Stimulated activated CD4-positive, alpha-beta T cell treated with anti-CD3 and anti-CD28 coated beads, Interleukin-15, amount 100 ng/mL, for 48 hours (primary cell): ENCODE data around the gene BRD3OS.
A peak's percentile ranks its signal among the peaks of the same experiment; 100 is the strongest.

Experiments used
- DNase-seq, 2 donors: peaks; one replicate each; pipeline ENCODE4 v3.0.0-alpha.2; 2020; ENCODE audit warnings: low read depth in 2 of 2

The BRD3OS gene

DNA sequence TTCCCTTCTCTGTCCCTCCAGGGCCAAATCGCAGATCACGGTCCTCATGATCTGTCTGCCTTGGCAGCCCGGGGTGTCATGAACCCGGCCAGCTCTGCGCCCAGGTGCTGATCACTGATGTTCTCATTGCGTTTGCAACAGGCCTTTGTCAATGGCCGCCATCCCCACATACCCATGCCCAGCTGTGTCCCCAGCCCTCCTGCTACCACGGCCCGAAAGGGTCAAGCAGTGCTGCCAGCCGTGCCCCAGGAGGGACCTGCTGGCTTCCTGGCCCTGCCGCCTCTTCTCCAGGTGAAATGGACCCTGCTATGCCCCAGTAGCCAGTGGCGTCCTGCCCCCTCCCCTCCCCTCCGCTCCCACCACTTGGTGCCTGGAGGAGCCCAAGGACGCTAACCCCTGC is 20.4 kb upstream of the BRD3OS start:
- DNase-seq: no peak

DNA sequence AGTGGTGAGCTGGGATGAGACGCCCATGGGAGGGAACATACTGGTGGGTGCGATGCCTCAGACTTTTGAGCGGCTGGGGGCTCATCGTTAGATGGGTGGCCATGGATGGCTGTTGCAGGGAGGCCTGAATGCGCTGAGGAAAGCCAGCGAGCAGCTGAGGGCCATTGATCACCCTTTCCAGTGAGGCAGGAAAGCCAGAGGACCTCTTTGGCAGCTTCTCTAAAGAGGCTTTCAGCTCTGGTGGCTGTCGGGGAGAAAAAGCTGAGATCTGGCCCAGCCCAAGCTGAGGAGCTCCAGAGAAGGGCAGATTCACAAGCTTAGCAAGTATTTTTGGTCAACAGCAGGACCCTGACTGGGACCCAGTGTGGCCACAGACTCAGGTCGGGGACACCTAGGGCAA is 19.9 kb upstream of the BRD3OS start:
- DNase-seq: no peak

DNA sequence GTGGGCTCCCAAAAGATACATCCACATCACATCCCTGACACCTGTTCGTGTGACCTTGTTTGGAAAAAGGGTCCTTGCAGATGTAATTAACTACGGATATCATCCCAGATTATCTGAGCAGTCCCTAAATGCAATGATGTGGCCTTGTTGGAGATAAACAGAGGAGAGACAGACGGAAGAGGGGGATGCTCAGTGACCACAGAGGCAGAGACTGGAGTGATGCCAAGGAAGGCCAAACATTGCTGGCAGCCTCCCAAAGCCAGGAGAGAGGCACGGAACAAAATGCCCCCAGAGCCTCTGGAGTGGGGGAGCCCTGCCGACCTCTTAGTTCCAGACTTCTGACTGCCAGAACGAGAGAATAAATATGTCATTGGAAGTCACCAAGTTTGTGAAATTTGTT is 18.1 kb upstream of the BRD3OS start:
- DNase-seq: no peak

DNA sequence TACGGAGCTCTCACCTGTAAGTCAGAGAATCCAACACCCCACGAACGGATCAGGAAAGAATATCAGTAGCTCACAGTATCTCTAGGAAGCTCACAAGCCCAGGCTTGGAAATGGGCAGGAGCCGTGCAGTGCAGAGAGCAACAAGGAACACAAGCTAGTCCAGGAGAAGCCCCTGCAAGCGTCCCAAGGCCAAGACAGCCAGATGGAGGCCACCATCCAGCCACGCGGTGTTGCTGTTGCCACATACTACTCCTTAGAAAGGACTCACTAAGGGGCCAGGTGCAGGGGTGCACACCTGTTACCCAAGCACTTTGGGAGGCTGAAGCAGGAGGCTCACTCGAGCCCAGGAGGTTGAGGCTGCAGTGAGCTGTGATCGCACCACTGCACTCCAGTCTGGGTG is 17.7 kb upstream of the BRD3OS start:
- no peak for DNase-seq

DNA sequence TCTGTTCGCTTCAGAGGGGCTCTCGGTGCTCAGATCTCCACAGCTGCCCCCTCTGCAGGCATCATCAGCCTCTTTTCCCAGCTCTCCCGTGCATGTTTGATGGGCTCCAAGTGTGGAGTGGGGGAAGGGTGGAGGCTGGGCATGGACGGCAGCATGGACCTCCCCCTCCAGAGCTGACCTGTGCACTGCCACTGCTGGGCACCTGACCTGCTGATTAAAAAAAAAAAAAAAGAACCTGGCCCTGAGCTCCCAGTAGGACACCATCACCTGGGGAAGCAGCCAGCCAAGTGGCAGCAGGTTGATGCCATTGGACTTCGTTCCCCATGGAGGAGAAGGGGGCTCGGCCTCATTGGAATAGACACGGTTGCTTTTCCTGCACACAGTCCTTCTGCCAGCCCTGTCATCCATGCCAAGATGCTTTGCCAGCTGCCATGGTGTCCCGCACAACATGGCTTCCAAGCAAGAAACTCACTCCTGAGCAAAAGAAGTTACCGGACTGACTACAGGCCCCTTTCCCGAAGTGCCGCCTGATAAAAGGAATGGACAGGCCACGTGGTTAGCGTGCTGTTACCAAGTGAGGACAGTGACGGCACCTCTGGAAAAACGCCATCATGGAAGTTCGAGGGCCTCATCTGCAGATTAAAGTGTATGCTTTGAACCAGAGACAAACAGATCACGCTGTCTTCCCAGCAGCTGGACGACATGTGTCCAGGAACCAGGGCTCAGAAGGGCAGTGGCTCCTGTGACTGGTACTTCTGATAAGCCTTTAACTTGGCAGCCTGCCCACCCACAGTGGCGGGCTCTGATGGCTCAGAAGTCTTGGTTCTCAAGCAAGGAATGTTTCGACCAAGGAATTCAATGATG is 14.7 kb upstream of the BRD3OS start:
- no peak for DNase-seq

DNA sequence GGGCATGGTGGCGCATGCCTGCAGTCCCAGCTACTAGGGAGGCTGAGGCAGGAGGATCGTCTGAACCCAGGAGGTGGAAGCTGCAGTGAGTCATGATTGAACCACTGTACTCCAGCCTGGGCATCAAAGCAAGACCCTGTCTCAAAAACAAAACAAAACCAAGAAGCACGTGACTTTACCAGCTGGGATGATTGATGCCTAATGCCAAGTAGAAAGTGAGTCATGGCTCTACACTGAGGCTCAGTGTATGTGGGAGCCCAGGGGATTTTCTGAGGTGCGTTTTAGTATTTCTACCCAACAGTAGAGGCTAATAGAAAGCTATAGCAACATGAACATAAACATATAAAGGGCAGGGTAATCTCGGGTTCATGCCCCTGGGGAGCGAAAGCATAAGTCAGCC is 13.9 kb upstream of the BRD3OS start:
- no peak for DNase-seq

DNA sequence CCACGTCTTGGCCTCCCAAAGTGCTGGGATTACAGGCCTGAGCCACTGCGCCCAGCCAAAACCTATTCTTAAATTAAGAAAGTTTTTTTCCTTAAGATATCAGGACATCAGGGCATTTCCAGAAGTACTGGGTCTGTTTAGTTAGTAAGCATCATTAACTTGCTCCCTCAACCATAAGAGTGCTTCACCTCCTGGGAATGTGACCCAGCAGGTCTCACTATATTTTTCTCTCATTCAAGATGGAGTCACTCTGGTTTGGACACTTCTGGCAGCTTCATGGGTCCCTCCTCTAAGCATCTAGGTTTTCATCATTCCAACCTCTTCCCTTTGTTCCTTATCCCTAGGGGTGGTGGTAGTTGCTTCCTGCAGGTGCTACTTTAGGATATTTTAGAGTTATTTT is 10.3 kb upstream of the BRD3OS start:
- DNase-seq: no peak

DNA sequence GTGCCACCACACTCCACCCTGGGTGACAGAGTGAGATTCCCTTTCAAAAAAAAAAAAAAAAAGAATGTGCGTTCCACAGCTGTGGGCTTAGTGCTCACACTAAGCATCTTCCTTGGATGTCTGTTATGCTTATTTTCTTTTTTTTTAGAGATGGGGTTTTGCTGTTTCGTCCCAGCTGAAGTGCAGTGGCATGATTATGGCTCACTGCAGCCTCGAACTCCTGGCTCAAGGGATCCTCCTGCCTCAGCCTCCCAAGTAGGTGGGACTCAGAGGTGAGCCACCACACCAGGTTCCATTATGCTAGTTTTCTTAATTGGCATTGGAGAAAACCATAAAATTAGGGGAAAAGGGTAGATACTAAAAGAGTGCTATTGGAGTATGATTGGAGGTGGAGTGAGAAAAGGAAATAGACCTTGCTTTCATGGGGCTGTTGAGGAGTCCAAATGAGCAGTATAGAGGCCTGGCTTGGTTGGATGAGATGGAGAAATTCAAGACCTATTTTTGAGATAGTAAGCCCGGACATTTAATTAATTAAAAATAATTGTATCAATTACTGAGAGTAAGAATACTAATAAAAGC is 978 bp upstream of the BRD3OS start:
- DNase-seq: no peak

DNA sequence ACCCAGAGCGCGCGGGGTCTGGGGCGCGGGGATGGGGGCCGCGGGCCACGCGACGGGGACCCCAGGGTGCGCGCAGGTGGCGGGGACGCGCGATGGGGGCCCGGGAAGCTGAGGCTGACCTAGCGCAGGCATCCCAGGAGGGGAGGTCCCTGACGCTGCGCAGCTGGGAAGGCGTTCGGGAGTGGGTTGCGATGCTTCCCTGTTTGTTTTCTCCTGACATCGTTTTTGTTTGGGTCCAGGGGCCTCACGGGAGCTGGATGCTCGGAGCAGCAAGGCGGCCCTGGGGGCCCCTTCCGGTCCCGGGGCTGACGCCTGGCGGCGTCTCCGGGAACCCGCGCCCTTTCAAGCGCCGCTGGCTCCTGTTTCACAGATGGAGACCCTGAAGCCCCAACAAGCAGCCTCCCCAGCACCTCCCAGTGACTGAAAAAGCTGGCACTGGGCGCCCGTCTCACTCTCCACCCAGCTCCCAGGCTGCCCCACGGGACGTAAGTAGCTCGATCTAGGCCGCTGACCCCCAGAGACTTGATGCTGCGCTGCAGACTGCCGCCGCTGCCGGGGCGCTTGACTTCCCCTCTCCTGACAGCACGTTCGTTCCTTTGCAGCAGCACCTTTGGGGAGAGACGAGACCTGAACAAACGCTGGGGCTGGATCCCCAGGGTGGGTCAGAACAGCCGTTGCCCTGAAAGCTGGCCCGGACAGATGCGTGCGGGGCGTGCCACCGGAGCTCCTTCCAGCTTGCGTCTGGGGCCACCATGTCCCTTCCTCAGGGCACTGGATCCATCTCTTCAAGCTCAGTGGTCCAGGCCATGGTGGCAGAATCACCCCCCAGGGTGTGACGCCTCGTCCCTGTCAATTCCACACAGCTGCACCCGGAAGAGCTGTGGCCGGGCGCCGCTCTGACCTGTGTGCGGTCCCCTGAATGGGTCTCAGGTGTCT is 593 bp downstream of the BRD3OS start:
- DNase-seq: peak; percentile 18 to 32

DNA sequence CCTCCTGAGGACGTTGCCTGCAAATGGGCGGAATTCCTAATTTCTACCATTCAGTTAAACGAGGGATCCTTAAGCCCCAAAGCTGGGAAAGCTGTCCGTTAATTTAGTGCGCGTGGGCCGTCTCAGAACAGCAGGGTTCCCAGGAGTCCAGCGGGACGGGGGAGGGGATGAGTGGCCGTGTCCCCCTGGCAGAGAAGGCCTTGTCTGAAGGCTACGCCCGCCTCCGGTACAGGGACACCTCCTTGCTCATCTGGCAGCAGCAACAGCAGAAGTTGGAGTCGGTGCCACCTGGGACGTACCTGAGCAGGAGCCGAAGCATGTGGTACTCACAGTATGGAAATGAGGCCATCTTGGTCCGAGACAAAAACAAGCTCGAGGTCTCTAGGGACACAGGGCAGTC is 1.3 kb downstream of the BRD3OS start:
- no peak for DNase-seq

DNA sequence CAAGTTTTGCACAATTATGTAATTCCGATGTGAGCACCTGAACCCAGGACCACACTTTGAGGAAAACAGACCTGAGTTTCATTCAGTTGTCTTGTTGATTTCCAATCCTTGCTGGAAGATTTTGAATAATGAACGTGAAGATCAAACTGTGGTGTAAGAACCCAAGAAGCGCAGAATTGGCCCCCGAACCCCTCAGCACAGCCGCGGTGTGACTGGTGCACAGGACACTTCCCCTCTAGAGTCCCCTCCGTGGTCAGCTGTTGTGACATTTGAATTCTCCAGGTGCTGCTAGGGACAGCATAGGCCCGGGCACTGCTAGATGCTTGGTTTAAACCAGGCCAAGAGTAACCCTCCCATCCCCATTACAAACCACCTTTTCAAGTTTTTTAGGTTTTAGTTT is 1.7 kb downstream of the BRD3OS start:
- DNase-seq: no peak

DNA sequence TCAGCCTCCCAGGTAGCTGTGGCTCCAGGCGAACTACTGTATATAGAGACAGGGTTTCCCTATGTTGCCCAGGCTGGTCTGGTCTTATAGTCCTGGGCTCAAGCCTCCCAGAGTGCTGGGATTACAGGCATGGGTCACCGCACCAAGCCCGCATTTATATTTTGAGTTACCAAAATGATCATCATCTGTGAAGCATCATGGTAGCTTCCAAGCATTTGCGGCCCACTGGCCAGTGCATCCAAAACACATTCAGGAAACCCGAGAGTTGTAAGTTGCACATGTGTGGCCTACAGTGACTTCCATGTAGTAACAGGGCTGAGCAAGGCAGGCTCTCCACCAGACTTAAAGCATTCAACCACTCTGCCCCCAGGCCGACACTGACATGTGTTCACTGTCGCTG is 2.3 kb downstream of the BRD3OS start:
- DNase-seq: no peak

DNA sequence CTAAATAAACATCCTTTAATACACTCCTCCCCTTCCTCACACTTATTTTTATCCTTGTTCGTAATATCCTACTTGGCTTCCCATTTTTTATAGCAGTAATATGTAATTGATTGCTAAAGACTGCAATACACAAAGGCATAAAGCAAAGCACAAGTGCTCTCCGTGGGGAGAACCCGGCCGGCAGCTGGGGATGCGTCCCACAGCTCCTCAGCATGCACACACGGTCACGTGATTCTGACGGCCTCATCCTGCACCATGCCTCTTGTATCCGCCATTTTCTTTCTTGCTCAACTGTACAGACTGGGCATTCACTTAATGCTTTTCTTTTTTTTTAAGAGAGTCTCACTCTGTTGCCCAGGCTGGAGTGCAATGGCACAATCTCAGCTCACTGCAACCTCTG is 2.8 kb downstream of the BRD3OS start:
- no peak for DNase-seq

DNA sequence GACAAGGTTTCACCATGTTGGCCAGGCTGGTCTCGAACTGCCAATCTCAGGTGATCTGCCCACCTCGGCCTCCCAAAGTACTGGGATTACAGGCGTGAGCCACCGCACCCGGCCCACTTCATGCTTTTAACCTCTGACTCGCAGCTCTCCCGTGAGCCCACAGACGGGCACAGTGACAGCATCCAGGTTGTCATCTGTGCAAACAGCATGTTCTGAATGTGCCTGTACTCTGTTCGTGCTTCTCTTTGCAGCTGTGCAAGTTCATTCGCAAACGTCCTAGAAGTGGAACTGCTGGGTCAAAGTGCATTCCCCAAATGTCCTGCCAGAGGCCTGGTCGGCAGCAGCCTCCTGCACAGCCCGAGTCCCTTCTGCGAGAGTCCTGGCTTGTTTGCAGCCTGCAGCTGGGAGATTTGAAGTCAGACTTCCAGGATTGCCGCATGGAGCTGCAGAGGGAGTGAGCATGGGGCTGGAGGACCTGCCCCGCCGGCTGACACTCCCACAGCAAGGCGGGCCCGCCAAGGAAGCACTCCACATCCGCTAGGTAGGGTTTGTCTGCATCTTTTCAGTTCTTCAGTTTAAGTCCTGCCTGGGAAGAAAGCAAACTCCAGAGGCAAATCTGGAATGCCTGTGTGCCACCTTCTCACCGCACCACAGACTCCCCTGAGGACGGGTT is 3.4 kb downstream of the BRD3OS start:
- DNase-seq: no peak

DNA sequence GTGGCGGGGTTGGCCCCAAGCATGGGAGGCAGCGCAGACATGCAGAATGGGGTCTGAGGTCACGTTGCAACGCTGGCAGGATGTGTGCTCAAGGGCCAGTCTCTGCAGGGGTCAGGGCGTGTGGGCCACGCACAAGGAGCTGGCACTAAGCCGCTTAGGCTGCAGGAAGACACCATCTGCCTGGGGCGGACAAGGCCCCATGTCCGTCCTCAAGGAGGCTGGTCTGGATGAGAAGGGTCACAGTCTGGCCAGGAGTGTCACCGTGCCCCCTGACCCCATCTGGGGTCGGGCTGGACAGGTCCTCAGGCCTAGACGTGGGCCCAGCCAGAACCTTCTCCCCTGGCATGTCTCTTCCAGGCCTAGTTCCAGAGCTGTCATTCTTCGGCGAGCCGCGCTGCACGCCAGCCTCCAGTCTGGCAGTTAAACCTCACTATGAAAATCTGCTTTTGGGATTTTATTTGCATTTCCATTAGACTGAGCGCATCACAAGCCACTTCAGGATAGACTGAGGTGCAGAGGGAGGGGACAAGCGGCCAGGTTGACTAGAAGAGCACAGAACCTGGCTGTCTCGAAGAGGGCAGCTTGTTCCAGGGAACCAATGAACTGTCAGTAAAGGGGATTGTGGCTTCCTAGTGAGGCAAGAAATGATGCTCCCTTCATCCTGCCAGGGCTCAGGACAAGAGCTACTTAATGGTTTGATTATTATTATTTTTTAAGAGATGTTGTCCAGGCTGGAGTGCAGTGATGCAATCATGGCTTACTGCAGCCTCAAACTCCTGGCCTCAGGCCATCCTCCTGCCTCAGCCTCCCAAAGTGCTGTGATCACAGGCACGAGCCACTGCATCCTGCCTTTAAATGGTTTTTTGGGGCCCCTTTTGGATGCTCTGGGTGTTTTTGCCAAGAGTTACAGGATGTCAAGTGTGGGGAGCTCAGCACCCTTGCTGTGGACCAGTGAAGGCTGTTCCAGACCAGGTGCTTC is 4.3 kb downstream of the BRD3OS start:
- DNase-seq: no peak

DNA sequence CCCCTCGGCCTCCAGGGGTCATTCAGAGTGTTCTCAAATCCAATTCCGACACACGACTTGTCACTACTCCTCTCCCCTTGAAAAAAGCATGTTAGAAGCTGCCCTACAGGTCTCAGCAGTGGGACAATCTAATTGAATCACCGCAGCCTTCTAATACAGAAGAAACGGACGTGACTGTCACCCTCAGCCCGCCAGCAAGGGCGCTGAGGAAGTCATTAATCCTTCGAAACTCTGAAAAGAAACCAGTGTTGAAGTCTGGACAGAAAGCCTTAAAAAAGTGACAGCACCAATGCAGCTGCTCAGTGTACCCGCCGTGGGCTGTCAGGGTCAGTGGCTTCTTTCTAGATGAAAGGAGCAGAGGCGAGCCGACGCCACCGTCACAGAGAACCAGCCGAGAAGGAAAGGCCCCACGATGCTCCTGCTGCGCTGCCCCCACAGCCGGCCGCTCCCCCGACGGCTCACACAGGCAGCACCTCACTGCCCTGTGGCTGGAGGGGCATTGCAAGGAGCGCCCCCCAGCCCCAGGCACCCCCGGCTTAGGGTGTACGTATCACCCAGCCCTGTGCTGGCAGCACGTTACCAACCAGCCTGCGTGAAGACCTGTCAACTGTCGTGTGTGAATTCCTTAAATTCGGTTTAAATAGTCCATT is 5.7 kb downstream of the BRD3OS start:
- DNase-seq: no peak

DNA sequence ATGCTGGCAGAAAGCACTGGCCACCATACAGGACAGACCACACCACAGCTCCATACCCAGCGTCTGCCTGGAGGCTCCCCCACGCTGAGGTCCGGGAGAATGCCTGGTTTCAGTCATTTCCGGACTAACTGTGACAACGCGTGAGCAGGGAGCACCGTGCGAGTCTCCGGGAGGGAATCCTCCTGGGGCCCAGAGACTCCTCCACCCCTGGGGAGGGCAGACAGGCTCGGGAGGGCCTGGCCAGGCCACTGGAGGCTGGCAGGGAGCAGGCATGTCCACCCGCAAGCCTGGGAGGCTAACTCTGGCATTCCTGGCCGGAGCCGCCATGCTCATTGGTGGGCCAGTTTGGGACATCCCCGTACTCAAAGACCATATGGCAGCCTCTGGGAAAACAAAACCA is 6.5 kb downstream of the BRD3OS start:
- no peak for DNase-seq

DNA sequence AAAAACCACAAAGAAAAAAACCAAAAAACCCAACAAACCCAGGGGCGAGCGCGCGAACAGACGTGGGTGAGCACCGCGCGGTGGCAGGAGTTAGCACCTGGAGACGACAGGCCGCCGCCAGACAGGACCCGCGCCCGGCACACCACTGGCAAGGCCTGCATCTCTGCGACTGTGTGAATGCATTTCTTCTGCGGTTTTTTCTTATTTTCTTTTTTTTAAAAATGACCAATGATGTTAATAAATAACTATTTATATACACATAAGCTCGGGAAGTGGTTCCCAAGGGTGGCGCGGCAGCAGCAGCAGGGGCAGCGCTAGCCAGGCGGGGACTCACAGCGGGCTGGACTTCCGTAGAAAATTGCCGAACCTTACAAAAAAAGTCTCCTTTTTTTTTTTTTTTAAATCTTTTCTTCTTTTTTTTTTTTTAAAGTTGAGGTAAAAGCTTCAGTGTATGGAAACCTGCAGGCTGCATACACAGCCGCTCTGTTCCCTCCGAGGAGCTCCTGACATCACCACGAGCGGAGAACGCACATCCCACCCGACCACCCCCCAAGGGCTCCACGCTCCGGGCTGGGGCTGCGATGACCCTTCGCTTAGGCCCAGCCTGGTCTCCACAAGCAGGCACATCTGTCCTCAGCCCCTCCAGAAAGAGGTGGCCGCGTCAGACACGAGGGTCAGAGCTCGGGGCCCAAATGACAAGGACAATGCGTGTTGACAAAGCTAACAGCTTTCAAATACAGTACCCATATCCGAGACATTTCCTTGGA is 7.4 kb downstream of the BRD3OS start:
- DNase-seq: no peak

DNA sequence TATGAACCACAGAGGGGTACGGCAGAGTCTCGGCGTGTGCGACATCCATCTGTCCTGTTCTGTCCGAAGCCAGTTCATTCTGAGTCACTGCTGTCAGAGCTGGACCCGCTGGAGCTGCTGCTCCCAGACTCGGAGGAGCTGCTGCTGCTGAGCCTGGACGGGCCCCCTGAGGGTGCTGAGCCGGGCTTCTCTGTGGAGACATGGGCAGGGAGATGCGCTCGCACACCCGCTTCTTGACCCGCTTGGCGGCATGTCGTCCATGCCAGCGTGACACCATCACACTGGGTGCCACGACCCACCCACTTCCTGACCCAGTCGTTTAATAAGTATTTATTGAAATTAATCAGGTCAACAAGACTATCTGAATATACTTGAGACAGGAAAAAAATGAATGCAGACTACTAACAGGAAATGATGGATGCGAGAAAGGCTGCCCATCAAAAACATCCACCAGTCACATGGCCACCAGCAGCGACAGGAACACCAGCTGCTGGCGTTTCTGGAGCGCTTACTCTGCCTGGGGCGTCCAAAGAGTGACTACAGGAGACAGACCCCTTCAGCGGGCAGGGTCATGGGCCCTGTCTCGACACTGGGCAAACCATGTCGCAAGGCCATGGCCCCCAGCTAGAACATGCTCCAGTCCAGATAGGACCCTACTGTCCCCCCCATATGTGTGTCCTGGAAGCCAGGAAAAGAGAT is 8.4 kb downstream of the BRD3OS start:
- no peak for DNase-seq
